SJCRH30 (cell line): ENCODE results near the gene TMEM151A. TPM values are rescaled to one million over a fixed set of nuclear protein-coding genes. Genes with fewer than 3 reads are reported as not detected.

Experiments
- DNase-seq, 2 experiments: peaks; one replicate each; pipeline ENCODE4 v3.0.0-alpha.2; 2015 to 2020
- H3K27ac ChIP-seq: fragments of 250-450 bp; sonication (Bioruptor Pico); 2 replicates; pipeline ENCODE4 v1.5.1; 2020; ENCODE audit warnings: mild to moderate bottlenecking, moderate library complexity
- H3K27me3 ChIP-seq: fragments of 250-450 bp; sonication (Bioruptor Pico); 2 replicates; pipeline ENCODE4 v1.5.1; 2020; ENCODE audit warnings: mild to moderate bottlenecking, moderate library complexity
- H3K36me3 ChIP-seq: fragments of 250-450 bp; sonication (Bioruptor Pico); 2 replicates; pipeline ENCODE4 v1.5.1; 2020; ENCODE audit warnings: mild to moderate bottlenecking, moderate library complexity
- H3K4me1 ChIP-seq: fragments of 250-450 bp; sonication (Bioruptor Pico); 2 replicates; pipeline ENCODE4 v1.5.1; 2020; ENCODE audit warnings: mild to moderate bottlenecking, moderate library complexity
- H3K4me3 ChIP-seq: fragments of 250-450 bp; sonication (Bioruptor Pico); 2 replicates; pipeline ENCODE4 v1.5.1; 2020; ENCODE audit warnings: mild to moderate bottlenecking, moderate library complexity
- H3K9me3 ChIP-seq: fragments of 250-450 bp; sonication (Bioruptor Pico); replicated peaks from 2 replicates; pipeline ENCODE4 v1.5.1; 2020; ENCODE audit warnings: mild to moderate bottlenecking, moderate library complexity
- total RNA-seq: library from RNA; depleted of rRNA; stranded (reverse); fragments of >200 nt; shearing (Covaris generic); gene quantifications from 2 replicates; pipeline ENCODE4 v1.2.3, GENCODE V29; 2014

Gene TMEM151A
- total RNA-seq, 1 experiment from 2014 or later, result not detected

- H3K4me3 ChIP-seq, result no peak overlapping the region
- no peak overlapping the region for H3K27ac ChIP-seq
- H3K9me3 ChIP-seq, result no peaks in the 10 kb centered on the region
- no peaks in the 10 kb centered on the region for H3K36me3 ChIP-seq
- no peak for DNase-seq
- peaks cover 12% of the 10 kb centered on the region for H3K4me1 ChIP-seq
- no peaks in the 10 kb centered on the region for H3K27me3 ChIP-seq
Measured at GRCh38 chr11:66284526-66285078, 7.1 kb upstream of the TMEM151A start.

GRCh38 chr11:66285250-66285947 is 6.3 kb upstream of the TMEM151A start:
- H3K27me3 ChIP-seq, result no peaks in the 10 kb centered on the region
- no peaks in the 10 kb centered on the region for H3K36me3 ChIP-seq
- H3K27ac ChIP-seq, result no peak overlapping the region
- DNase-seq, result no peak
- no peaks in the 10 kb centered on the region for H3K9me3 ChIP-seq
- H3K4me1 ChIP-seq, result peaks cover 8% of the 10 kb centered on the region
- no peak overlapping the region for H3K4me3 ChIP-seq

- Histone ChIP-seq H3K4me1 (peaks cover 4% of the 10 kb centered on the region; the same call in 1 of the 2 replicates), H3K27ac (no peak overlapping the region), H3K9me3 (no peaks in the 10 kb centered on the region), H3K36me3 (no peaks in the 10 kb centered on the region), H3K4me3 (no peak overlapping the region), H3K27me3 (no peaks in the 10 kb centered on the region)
- DNase-seq, result no peak
Measured at GRCh38 chr11:66286699-66287098, 5.0 kb upstream of the TMEM151A start.

GRCh38 chr11:66287211-66287888 is 4.3 kb upstream of the TMEM151A start:
- no peak for DNase-seq
- Histone ChIP-seq H3K27ac (no peak overlapping the region), H3K27me3 (no peaks in the 10 kb centered on the region), H3K9me3 (no peaks in the 10 kb centered on the region), H3K4me1 (peaks cover 4% of the 10 kb centered on the region; the same call in 1 of the 2 replicates), H3K4me3 (no peak overlapping the region), H3K36me3 (no peaks in the 10 kb centered on the region)

GRCh38 chr11:66287889-66288670 is 3.6 kb upstream of the TMEM151A start:
- Histone ChIP-seq H3K27me3 (no peaks in the 10 kb centered on the region), H3K9me3 (no peaks in the 10 kb centered on the region), H3K4me3 (peak overlapping the region; percentile 84), H3K36me3 (no peaks in the 10 kb centered on the region), H3K4me1 (peaks cover 4% of the 10 kb centered on the region; the same call in 1 of the 2 replicates), H3K27ac (peak overlapping the region; percentile 37; the same call in 1 of the 2 replicates)
- no peak for DNase-seq

- Histone ChIP-seq H3K4me3 (peak within 1 kb of the TSS; percentile 84), H3K36me3 (no peaks in the 10 kb centered on the region), H3K27me3 (no peaks in the 10 kb centered on the region), H3K27ac (peak within 1 kb of the TSS; percentile 37; the same call in 1 of the 2 replicates), H3K4me1 (peaks cover 4% of the 10 kb centered on the region; the same call in 1 of the 2 replicates), H3K9me3 (no peaks in the 10 kb centered on the region)
- DNase-seq, result peak; percentile 98
Measured at GRCh38 chr11:66288671-66289547, 2.8 kb upstream of the TMEM151A start, which contains the start of gene YIF1A. Gene YIF1A, minus strand, starts transcription at chr11:66289143. Its CDS starts 158 bp downstream, at chr11:66288985.

GRCh38 chr11:66289548-66290329 is 2.0 kb upstream of the TMEM151A start:
- Histone ChIP-seq H3K4me3 (peak overlapping the region; percentile 84), H3K27ac (no peak overlapping the region), H3K9me3 (no peaks in the 10 kb centered on the region), H3K4me1 (peaks cover 4% of the 10 kb centered on the region; the same call in 1 of the 2 replicates), H3K27me3 (no peaks in the 10 kb centered on the region), H3K36me3 (no peaks in the 10 kb centered on the region)
- peak; percentile 86 to 87 for DNase-seq

- H3K27me3 ChIP-seq, result no peaks in the 10 kb centered on the region
- H3K36me3 ChIP-seq, result no peaks in the 10 kb centered on the region
- no peak overlapping the region for H3K27ac ChIP-seq
- H3K4me1 ChIP-seq, result peaks cover 4% of the 10 kb centered on the region; the same call in 1 of the 2 replicates
- H3K4me3 ChIP-seq, result no peak overlapping the region; the same call in 1 of the 2 replicates
- no peak for DNase-seq
- H3K9me3 ChIP-seq, result no peaks in the 10 kb centered on the region
Measured at GRCh38 chr11:66290330-66290621, 1.4 kb upstream of the TMEM151A start.

GRCh38 chr11:66291303-66291705 is 390 bp upstream of the TMEM151A start:
- DNase-seq, result no peak
- H3K27ac ChIP-seq, result no peak overlapping the region
- H3K4me3 ChIP-seq, result no peak overlapping the region
- peaks cover 4% of the 10 kb centered on the region; the same call in 1 of the 2 replicates for H3K4me1 ChIP-seq
- no peaks in the 10 kb centered on the region for H3K36me3 ChIP-seq
- no peaks in the 10 kb centered on the region for H3K27me3 ChIP-seq
- no peaks in the 10 kb centered on the region for H3K9me3 ChIP-seq

- no peak for DNase-seq
- Histone ChIP-seq H3K9me3 (no peaks in the 10 kb centered on the region), H3K4me3 (no peak overlapping the region), H3K27me3 (no peaks in the 10 kb centered on the region), H3K4me1 (peaks cover 4% of the 10 kb centered on the region; the same call in 1 of the 2 replicates), H3K27ac (no peak overlapping the region), H3K36me3 (no peaks in the 10 kb centered on the region)
Measured at GRCh38 chr11:66292543-66293332, 1.0 kb downstream of the TMEM151A start.

GRCh38 chr11:66293352-66293751 is 1.7 kb downstream of the TMEM151A start:
- Histone ChIP-seq H3K36me3 (no peaks in the 10 kb centered on the region), H3K4me1 (no peaks in the 10 kb centered on the region; the same call in 1 of the 2 replicates), H3K27ac (no peak overlapping the region), H3K27me3 (no peaks in the 10 kb centered on the region), H3K4me3 (no peak overlapping the region), H3K9me3 (no peaks in the 10 kb centered on the region)
- DNase-seq, result no peak

- Histone ChIP-seq H3K9me3 (no peaks in the 10 kb centered on the region), H3K4me3 (no peak overlapping the region), H3K27me3 (no peaks in the 10 kb centered on the region), H3K4me1 (no peaks in the 10 kb centered on the region; the same call in 1 of the 2 replicates), H3K27ac (no peak overlapping the region), H3K36me3 (no peaks in the 10 kb centered on the region)
- DNase-seq, result no peak
Measured at GRCh38 chr11:66293777-66294625, 2.3 kb downstream of the TMEM151A start.
